ENCODE data around the gene CACHD1. TPM values are rescaled to one million over a fixed set of nuclear protein-coding genes. Genes with fewer than 3 reads are reported as not detected.

The CACHD1 gene
- total and polyA plus RNA-seq, 2 donors (not counting 1 experiment from before 2014, with no cell fraction given) = 2.9 to 5.4 TPM

DNA sequence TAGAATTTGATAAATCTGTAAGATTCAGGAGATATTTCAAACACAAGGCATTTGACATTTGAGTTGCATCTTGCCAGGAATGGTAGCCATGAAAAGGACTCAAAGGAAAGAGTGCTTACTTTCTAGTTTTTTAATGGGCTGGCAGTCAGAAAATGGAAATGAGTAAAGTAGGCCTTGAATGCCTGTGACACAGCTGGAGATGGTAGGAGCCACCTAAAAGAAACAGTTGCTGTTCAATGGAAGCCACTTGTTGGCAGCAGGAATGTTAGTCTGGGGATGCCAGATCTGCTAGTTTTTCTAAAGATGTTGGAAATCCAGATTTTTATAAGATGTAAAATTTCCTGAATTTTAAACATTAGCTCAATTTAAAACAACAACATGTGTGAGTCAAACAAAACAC lies 43.6 kb downstream of the CACHD1 start:
- Histone ChIP-seq H3K27me3 (ENCODE audit: control insufficient read depth, insufficient read depth, low read length) (no peaks in the 10 kb centered on the region), H3K36me3 (ENCODE audit: control insufficient read depth, insufficient read depth, low read length) (no peaks in the 10 kb centered on the region), H3K4me1 (ENCODE audit: control insufficient read depth, extremely low read depth, insufficient read depth, low read length) (peaks cover 21% of the 10 kb centered on the region), H3K4me2 (ENCODE audit: extremely low read depth, insufficient read depth, low read length) (no peak overlapping the region), H3K9ac (ENCODE audit: insufficient read depth, low read length) (no peak overlapping the region), H3K9me3 (ENCODE audit: control insufficient read depth, insufficient read depth, low read depth, low read length) (no peaks in the 10 kb centered on the region), H3K79me2 (ENCODE audit: control insufficient read depth, insufficient read depth, low read length) (no peaks in the 10 kb centered on the region), H2AFZ (ENCODE audit: low read length) (no peak overlapping the region), H3K4me3 (replicated peaks in 1 of 4; ENCODE audit: control extremely low read depth in 1 of 4, insufficient read depth in 1 of 4, low read depth in 3 of 4, low read length in 4 of 4) (peak overlapping the region in 1 of 4 experiments; percentile 44), H4K20me1 (ENCODE audit: control insufficient read depth, extremely low read depth, insufficient read depth, low read length) (no peaks in the 10 kb centered on the region), H3K27ac (ENCODE audit: insufficient read depth, low read length) (no peak overlapping the region)
- no peak for DNase-seq (ENCODE audit: low read depth in 2 of 2)
- no peak for TF ChIP-seq EZH2 (IDR thresholded peaks at IDR 0.05; ENCODE audit: low read length, missing control alignments)
- TF ChIP-seq, protein P1, sequence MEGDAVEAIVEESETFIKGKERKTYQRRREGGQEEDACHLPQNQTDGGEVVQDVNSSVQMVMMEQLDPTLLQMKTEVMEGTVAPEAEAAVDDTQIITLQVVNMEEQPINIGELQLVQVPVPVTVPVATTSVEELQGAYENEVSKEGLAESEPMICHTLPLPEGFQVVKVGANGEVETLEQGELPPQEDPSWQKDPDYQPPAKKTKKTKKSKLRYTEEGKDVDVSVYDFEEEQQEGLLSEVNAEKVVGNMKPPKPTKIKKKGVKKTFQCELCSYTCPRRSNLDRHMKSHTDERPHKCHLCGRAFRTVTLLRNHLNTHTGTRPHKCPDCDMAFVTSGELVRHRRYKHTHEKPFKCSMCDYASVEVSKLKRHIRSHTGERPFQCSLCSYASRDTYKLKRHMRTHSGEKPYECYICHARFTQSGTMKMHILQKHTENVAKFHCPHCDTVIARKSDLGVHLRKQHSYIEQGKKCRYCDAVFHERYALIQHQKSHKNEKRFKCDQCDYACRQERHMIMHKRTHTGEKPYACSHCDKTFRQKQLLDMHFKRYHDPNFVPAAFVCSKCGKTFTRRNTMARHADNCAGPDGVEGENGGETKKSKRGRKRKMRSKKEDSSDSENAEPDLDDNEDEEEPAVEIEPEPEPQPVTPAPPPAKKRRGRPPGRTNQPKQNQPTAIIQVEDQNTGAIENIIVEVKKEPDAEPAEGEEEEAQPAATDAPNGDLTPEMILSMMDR (conservative IDR thresholded peaks at IDR 0.05 in 1 of 2, IDR thresholded peaks at IDR 0.05 in 1 of 2; ENCODE audit: low read depth in 1 of 2, low read length in 2 of 2) = no peak

DNA sequence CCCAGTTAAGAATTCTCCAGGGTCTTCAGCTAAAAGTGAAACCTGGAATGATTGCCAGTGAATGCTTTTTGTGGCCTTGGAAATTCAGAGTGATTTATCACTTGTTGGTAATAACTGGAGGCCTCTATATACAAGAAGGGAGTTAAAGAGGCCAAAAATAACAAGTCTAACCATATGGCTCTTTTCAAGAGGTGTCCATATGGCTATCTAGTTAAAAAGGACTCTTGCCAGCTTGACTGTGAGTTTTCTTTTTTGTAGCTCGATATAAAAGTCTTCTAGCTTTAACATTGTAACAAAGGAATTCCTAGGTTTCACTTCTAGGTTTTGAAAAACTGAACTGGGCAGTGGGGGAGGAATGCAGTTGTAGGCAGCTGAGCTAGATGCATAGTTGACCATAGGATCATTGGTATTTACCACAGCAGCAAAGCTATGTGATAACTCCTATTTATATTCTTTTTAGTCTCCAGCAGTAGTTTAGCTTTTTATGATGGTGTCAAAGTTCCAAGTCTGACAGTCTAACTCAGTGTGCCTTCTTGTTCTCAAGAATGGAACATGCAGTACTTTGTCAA lies 44.4 kb downstream of the CACHD1 start:
- Histone ChIP-seq H3K36me3 (ENCODE audit: control insufficient read depth, insufficient read depth, low read length) (no peaks in the 10 kb centered on the region), H3K4me1 (ENCODE audit: control insufficient read depth, extremely low read depth, insufficient read depth, low read length) (peaks cover 21% of the 10 kb centered on the region), H3K79me2 (ENCODE audit: control insufficient read depth, insufficient read depth, low read length) (no peaks in the 10 kb centered on the region), H3K4me3 (replicated peaks in 1 of 4; ENCODE audit: control extremely low read depth in 1 of 4, insufficient read depth in 1 of 4, low read depth in 3 of 4, low read length in 4 of 4) (peak overlapping the region in 2 of 4 experiments; percentile 1 to 44), H4K20me1 (ENCODE audit: control insufficient read depth, extremely low read depth, insufficient read depth, low read length) (no peaks in the 10 kb centered on the region), H3K27me3 (ENCODE audit: control insufficient read depth, insufficient read depth, low read length) (no peaks in the 10 kb centered on the region), H2AFZ (ENCODE audit: low read length) (no peak overlapping the region), H3K9ac (ENCODE audit: insufficient read depth, low read length) (no peak overlapping the region), H3K9me3 (ENCODE audit: control insufficient read depth, insufficient read depth, low read depth, low read length) (no peaks in the 10 kb centered on the region), H3K27ac (ENCODE audit: insufficient read depth, low read length) (peak overlapping the region; percentile 7), H3K4me2 (ENCODE audit: extremely low read depth, insufficient read depth, low read length) (peak overlapping the region; percentile 60)
- DNase-seq (ENCODE audit: low read depth in 2 of 2) = peak; percentile 93 to 97
- TF ChIP-seq, protein P1 (conservative IDR thresholded peaks at IDR 0.05 in 1 of 2, IDR thresholded peaks at IDR 0.05 in 1 of 2; ENCODE audit: low read depth in 1 of 2, low read length in 2 of 2) = no peak
- no peak for TF ChIP-seq EZH2 (IDR thresholded peaks at IDR 0.05; ENCODE audit: low read length, missing control alignments)

DNA sequence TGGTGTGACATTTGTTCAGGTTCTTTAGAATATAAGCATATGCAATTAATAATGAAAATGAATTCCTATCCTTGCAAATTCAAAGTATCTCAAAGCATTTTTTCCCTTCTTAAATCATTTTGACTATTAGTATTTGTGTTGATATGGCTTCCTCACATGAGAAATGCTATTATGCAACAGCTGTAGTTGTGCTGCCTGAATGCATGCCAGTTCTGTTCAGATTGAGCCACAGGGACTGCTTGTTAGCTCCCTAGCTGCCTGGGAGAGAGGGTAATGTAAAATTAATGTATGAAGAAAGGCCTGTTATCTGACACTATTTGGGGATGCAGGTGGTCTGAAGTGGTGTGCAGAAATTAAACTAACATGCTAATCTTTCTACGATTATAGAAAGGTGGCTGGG lies 45.5 kb downstream of the CACHD1 start:
- TF ChIP-seq, protein P1 (conservative IDR thresholded peaks at IDR 0.05 in 1 of 2, IDR thresholded peaks at IDR 0.05 in 1 of 2; ENCODE audit: low read depth in 1 of 2, low read length in 2 of 2) = no peak
- no peak for TF ChIP-seq EZH2 (IDR thresholded peaks at IDR 0.05; ENCODE audit: low read length, missing control alignments)
- H3K79me2 ChIP-seq (ENCODE audit: control insufficient read depth, insufficient read depth, low read length) = no peaks in the 10 kb centered on the region
- peak; percentile 65 to 89 for DNase-seq (ENCODE audit: low read depth in 2 of 2)

More for the DNA sequence above, 45.5 kb downstream of the CACHD1 start:
- Histone ChIP-seq H3K9me3 (ENCODE audit: control insufficient read depth, insufficient read depth, low read depth, low read length) (no peaks in the 10 kb centered on the region), H4K20me1 (ENCODE audit: control insufficient read depth, extremely low read depth, insufficient read depth, low read length) (no peaks in the 10 kb centered on the region), H3K27me3 (ENCODE audit: control insufficient read depth, insufficient read depth, low read length) (no peaks in the 10 kb centered on the region), H2AFZ (ENCODE audit: low read length) (no peak overlapping the region), H3K4me2 (ENCODE audit: extremely low read depth, insufficient read depth, low read length) (peak overlapping the region; percentile 1), H3K36me3 (ENCODE audit: control insufficient read depth, insufficient read depth, low read length) (no peaks in the 10 kb centered on the region), H3K4me1 (ENCODE audit: control insufficient read depth, extremely low read depth, insufficient read depth, low read length) (peaks cover 25% of the 10 kb centered on the region), H3K27ac (ENCODE audit: insufficient read depth, low read length) (no peak overlapping the region), H3K4me3 (replicated peaks in 1 of 4; ENCODE audit: control extremely low read depth in 1 of 4, insufficient read depth in 1 of 4, low read depth in 3 of 4, low read length in 4 of 4) (no peak overlapping the region), H3K9ac (ENCODE audit: insufficient read depth, low read length) (no peak overlapping the region)
